Measurements from ENCODE around the gene WNT5A.

Gene WNT5A

GRCh38 chr3:55492976-55493375 is 5.9 kb upstream of the WNT5A start:
- H3K27me3 ChIP-seq (ENCODE audit: insufficient read depth, poor library complexity, severe bottlenecking) = no peaks in the 10 kb centered on the region
- H3K36me3 ChIP-seq (ENCODE audit: low read depth) = no peaks in the 10 kb centered on the region
- no peak for TF ChIP-seq CTCF (IDR thresholded peaks at IDR 0.05; ENCODE audit: poor library complexity, severe bottlenecking)
- no peak overlapping the region for H3K27ac ChIP-seq (ENCODE audit: poor library complexity, severe bottlenecking)
- H3K9me3 ChIP-seq (ENCODE audit: severe bottlenecking) = no peaks in the 10 kb centered on the region
- H3K4me3 ChIP-seq (ENCODE audit: severe bottlenecking) = no peak overlapping the region
- DNase-seq (ENCODE audit: low spot score) (no peak), ATAC-seq (ENCODE audit: low read depth) (no peak)
- H3K4me1 ChIP-seq (ENCODE audit: insufficient read depth, poor library complexity, severe bottlenecking) = peaks cover 33% of the 10 kb centered on the region

GRCh38 chr3:55491296-55491816 is 4.2 kb upstream of the WNT5A start:
- peaks cover 33% of the 10 kb centered on the region for H3K4me1 ChIP-seq (ENCODE audit: insufficient read depth, poor library complexity, severe bottlenecking)
- H3K27me3 ChIP-seq (ENCODE audit: insufficient read depth, poor library complexity, severe bottlenecking) = no peaks in the 10 kb centered on the region
- DNase-seq (ENCODE audit: low spot score) (no peak), ATAC-seq (ENCODE audit: low read depth) (peak; percentile 26)
- H3K27ac ChIP-seq (ENCODE audit: poor library complexity, severe bottlenecking) = peak overlapping the region; percentile 69
- no peaks in the 10 kb centered on the region for H3K9me3 ChIP-seq (ENCODE audit: severe bottlenecking)
- TF ChIP-seq CTCF (IDR thresholded peaks at IDR 0.05; ENCODE audit: poor library complexity, severe bottlenecking) = no peak
- H3K36me3 ChIP-seq (ENCODE audit: low read depth) = no peaks in the 10 kb centered on the region
- H3K4me3 ChIP-seq (ENCODE audit: severe bottlenecking) = no peak overlapping the region

GRCh38 chr3:55490276-55490913 is 3.3 kb upstream of the WNT5A start:
- H3K9me3 ChIP-seq (ENCODE audit: severe bottlenecking) = no peaks in the 10 kb centered on the region
- H3K27ac ChIP-seq (ENCODE audit: poor library complexity, severe bottlenecking) = peak overlapping the region; percentile 69
- H3K4me1 ChIP-seq (ENCODE audit: insufficient read depth, poor library complexity, severe bottlenecking) = peaks cover 33% of the 10 kb centered on the region
- no peak overlapping the region for H3K4me3 ChIP-seq (ENCODE audit: severe bottlenecking)
- TF ChIP-seq CTCF (IDR thresholded peaks at IDR 0.05; ENCODE audit: poor library complexity, severe bottlenecking) = no peak
- H3K27me3 ChIP-seq (ENCODE audit: insufficient read depth, poor library complexity, severe bottlenecking) = no peaks in the 10 kb centered on the region
- H3K36me3 ChIP-seq (ENCODE audit: low read depth) = no peaks in the 10 kb centered on the region
- ATAC-seq (ENCODE audit: low read depth) = 0 out of 3 replicates have a peak, but pooled peaks have one; percentile 9
- DNase-seq (ENCODE audit: low spot score) = no peak

- H3K9me3 ChIP-seq (ENCODE audit: severe bottlenecking) = no peaks in the 10 kb centered on the region
- no peak for TF ChIP-seq CTCF (IDR thresholded peaks at IDR 0.05; ENCODE audit: poor library complexity, severe bottlenecking)
- ATAC-seq (ENCODE audit: low read depth) = peak; percentile 11; the same call in 1 of the 3 replicates
- H3K4me1 ChIP-seq (ENCODE audit: insufficient read depth, poor library complexity, severe bottlenecking) = peaks cover 33% of the 10 kb centered on the region
- H3K27me3 ChIP-seq (ENCODE audit: insufficient read depth, poor library complexity, severe bottlenecking) = no peaks in the 10 kb centered on the region
- no peaks in the 10 kb centered on the region for H3K36me3 ChIP-seq (ENCODE audit: low read depth)
- peak; percentile 77 for DNase-seq (ENCODE audit: low spot score)
- peak overlapping the region; percentile 69 for H3K27ac ChIP-seq (ENCODE audit: poor library complexity, severe bottlenecking)
- H3K4me3 ChIP-seq (ENCODE audit: severe bottlenecking) = no peak overlapping the region
Observed at GRCh38 chr3:55489798-55490132, 2.7 kb upstream of the WNT5A start.

- no peaks in the 10 kb centered on the region for H3K27me3 ChIP-seq (ENCODE audit: insufficient read depth, poor library complexity, severe bottlenecking)
- peak overlapping the region; percentile 81 for H3K4me3 ChIP-seq (ENCODE audit: severe bottlenecking)
- no peaks in the 10 kb centered on the region for H3K9me3 ChIP-seq (ENCODE audit: severe bottlenecking)
- no peak for TF ChIP-seq CTCF (IDR thresholded peaks at IDR 0.05; ENCODE audit: poor library complexity, severe bottlenecking)
- peaks cover 33% of the 10 kb centered on the region for H3K4me1 ChIP-seq (ENCODE audit: insufficient read depth, poor library complexity, severe bottlenecking)
- ATAC-seq (ENCODE audit: low read depth) (no peak), DNase-seq (ENCODE audit: low spot score) (peak; percentile 75)
- H3K27ac ChIP-seq (ENCODE audit: poor library complexity, severe bottlenecking) = peak overlapping the region; percentile 69
- H3K36me3 ChIP-seq (ENCODE audit: low read depth) = no peaks in the 10 kb centered on the region
Observed at GRCh38 chr3:55488398-55489055, 1.4 kb upstream of the WNT5A start.
